ENCODE data around the gene CIB4.

- TF ChIP-seq, protein P1, sequence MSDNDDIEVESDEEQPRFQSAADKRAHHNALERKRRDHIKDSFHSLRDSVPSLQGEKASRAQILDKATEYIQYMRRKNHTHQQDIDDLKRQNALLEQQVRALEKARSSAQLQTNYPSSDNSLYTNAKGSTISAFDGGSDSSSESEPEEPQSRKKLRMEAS (IDR thresholded peaks at IDR 0.05) = no peak
- TF ChIP-seq NFIC (IDR thresholded peaks at IDR 0.05) (no peak), EP300 (IDR thresholded peaks at IDR 0.05; ENCODE audit: borderline replicate concordance) (no peak), REST (IDR thresholded peaks at IDR 0.05; ENCODE audit: low read depth) (no peak), YY1 (IDR thresholded peaks at IDR 0.05; ENCODE audit: low read depth) (no peak), USF1 (IDR thresholded peaks at IDR 0.05) (no peak), TAF1 (IDR thresholded peaks at IDR 0.05; ENCODE audit: low read depth) (no peak), FOXM1 (IDR thresholded peaks at IDR 0.05; ENCODE audit: borderline replicate concordance, low read depth) (no peak)
Observed at GRCh38 chr2:26540961-26541360, 100.2 kb downstream of the CIB4 start.
